Dermis blood vessel endothelial cell (primary cell): ENCODE data around the gene RBMX. TPM values are rescaled to one million over a fixed set of nuclear protein-coding genes. Genes with fewer than 3 reads are reported as not detected.
"Not testable (repeated sequence)": the region's sequence is repeated elsewhere in the genome, so short reads cannot be mapped to it uniquely, and the experiment has no call there.

ENCODE experiments used
- DNase-seq: peaks from one replicate; pipeline ENCODE4 v3.0.0; 2010
- total RNA-seq: library from RNA; depleted of rRNA; stranded (reverse); fragments of >200 nt; gene quantifications from 2 replicates; pipeline ENCODE4 v1.2.3, GENCODE V29; 2014

The RBMX gene
- total RNA-seq, 1 donor from 2014 or later: 200 TPM

GRCh38 chrX:136874114-136874513 lies 6.4 kb downstream of the RBMX start:
- DNase-seq: not testable (repeated sequence)

GRCh38 chrX:136873210-136873609 lies 7.3 kb downstream of the RBMX start:
- not testable (repeated sequence) for DNase-seq

- DNase-seq: no peak
Observed at GRCh38 chrX:136872091-136872700, 8.3 kb downstream of the RBMX start.

- no peak for DNase-seq
Observed at GRCh38 chrX:136870064-136870463, 10.5 kb downstream of the RBMX start.

- no peak for DNase-seq
Observed at GRCh38 chrX:136868283-136869055, 12.1 kb downstream of the RBMX start.

- no peak for DNase-seq
Observed at GRCh38 chrX:136867518-136867917, 13.0 kb downstream of the RBMX start.

- DNase-seq: no peak
Observed at GRCh38 chrX:136867096-136867491, 13.4 kb downstream of the RBMX start.

GRCh38 chrX:136866337-136867095 lies 14.0 kb downstream of the RBMX start:
- DNase-seq: no peak

- no peak for DNase-seq
Observed at GRCh38 chrX:136865270-136866158, 15.0 kb downstream of the RBMX start.

- no peak for DNase-seq
Observed at GRCh38 chrX:136863826-136864225, 16.7 kb downstream of the RBMX start.

- DNase-seq: no peak
Observed at GRCh38 chrX:136862546-136862945, 18.0 kb downstream of the RBMX start.

- DNase-seq: no peak
Observed at GRCh38 chrX:136861877-136862276, 18.6 kb downstream of the RBMX start.

GRCh38 chrX:136858007-136858756 lies 22.3 kb downstream of the RBMX start:
- DNase-seq: no peak

- no peak for DNase-seq
Observed at GRCh38 chrX:136856551-136856950, 24.0 kb downstream of the RBMX start.

- DNase-seq: no peak
Observed at GRCh38 chrX:136856050-136856449, 24.5 kb downstream of the RBMX start.

GRCh38 chrX:136851526-136851925 lies 29.0 kb downstream of the RBMX start:
- DNase-seq: no peak

- DNase-seq: peak; percentile 41
Observed at GRCh38 chrX:136850441-136851175, 29.9 kb downstream of the RBMX start.

- no peak for DNase-seq
Observed at GRCh38 chrX:136849395-136849794, 31.1 kb downstream of the RBMX start.

GRCh38 chrX:136847874-136848273 lies 32.7 kb downstream of the RBMX start:
- DNase-seq: no peak

GRCh38 chrX:136839196-136839595 lies 41.3 kb downstream of the RBMX start:
- no peak for DNase-seq

- DNase-seq: no peak
Observed at GRCh38 chrX:136835761-136836160, 44.8 kb downstream of the RBMX start.
